Tibial nerve (tissue), 4 donors: ENCODE data around the gene TMEM38B. TPM values are rescaled to one million over a fixed set of nuclear protein-coding genes. Genes with fewer than 3 reads are reported as not detected.

Source experiments
- DNase-seq, 2 donors: peaks; one replicate each; pipeline ENCODE4 v3.0.0-alpha.2; 2019; ENCODE audit warnings: low spot score in 2 of 2
- H3K27ac ChIP-seq, 4 donors: fragments of 200-600 bp; sonication (generic) in 3 of 4; one replicate each; pipeline ENCODE4 v1.5.1; 2017 to 2019; ENCODE audit warnings: mild to moderate bottlenecking in 1 of 4
- H3K27me3 ChIP-seq, 2 donors: fragments of 200-600 bp; sonication (generic) in 1 of 2; one replicate each; pipeline versions ENCODE4 v1.5.1 to v1.6.0; 2017 to 2019
- H3K36me3 ChIP-seq, 3 donors: fragments of 200-600 bp; sonication (generic); one replicate each; pipeline ENCODE4 v1.5.1; 2018 to 2019
- H3K4me1 ChIP-seq, 4 donors: fragments of 200-600 bp; sonication (generic) in 3 of 4; one replicate each; pipeline ENCODE4 v1.5.1; 2017 to 2019
- H3K4me3 ChIP-seq, 4 donors: fragments of 200-600 bp; sonication (generic) in 3 of 4; one replicate each; pipeline ENCODE4 v1.5.1; 2017 to 2019; ENCODE audit warnings: mild to moderate bottlenecking in 1 of 4, moderate library complexity in 1 of 4
- H3K9me3 ChIP-seq, 4 donors: fragments of 200-600 bp; sonication (generic) in 3 of 4; one replicate each; pipeline ENCODE4 v1.5.1; 2017 to 2019
- EP300 ChIP-seq, 2 donors: sonication (generic); formaldehyde crosslinking; IDR thresholded peaks; one replicate each; pipeline ENCODE4 v1.6.1; 2017; ENCODE audit warnings: antibody characterized with exemption in 2 of 2, mild to moderate bottlenecking in 1 of 2
- POLR2A ChIP-seq, 2 donors: fragments of 450-650 bp; IDR thresholded peaks; one replicate each; pipeline ENCODE4 v1.6.1; 2017; ENCODE audit warnings: antibody characterized with exemption in 2 of 2, mild to moderate bottlenecking in 2 of 2, moderate library complexity in 2 of 2
- WGBS, 2 donors: methylation state at CpG; one replicate each; pipeline ENCODE4 v1.1.5; 2018; 5-methylcytosine and 5-hydroxymethylcytosine counted together
- total RNA-seq, 4 donors: library from RNA; depleted of rRNA; stranded (reverse); fragments of >200 nt; gene quantifications; one replicate each; pipeline ENCODE4 v1.1.0, GENCODE V29; 2016
- TF ChIP-seq, protein P1 (sequence below), 5 experiments: fragments of 200-600 bp in 3 of 5; fragments of 450-650 bp in 2 of 5; sonication (generic) in 3 of 5; IDR thresholded peaks; one replicate each; pipeline ENCODE4 v1.5.1; 2016 to 2019; ENCODE audit warnings: antibody characterized with exemption in 5 of 5, mild to moderate bottlenecking in 3 of 5, moderate library complexity in 2 of 5

Gene TMEM38B
- total RNA-seq, 4 donors from 2014 or later: 6.8 to 27.0 (median 10.9) TPM

GRCh38 chr9:105656131-105656921 is 38.0 kb upstream of the TMEM38B start:
- no peak overlapping the region for H3K27ac ChIP-seq
- H3K4me1 ChIP-seq: peaks cover 0 to 14% (median 6%) of the 10 kb centered on the region in 4 donors
- no peak for DNase-seq
- TF ChIP-seq, protein P1, sequence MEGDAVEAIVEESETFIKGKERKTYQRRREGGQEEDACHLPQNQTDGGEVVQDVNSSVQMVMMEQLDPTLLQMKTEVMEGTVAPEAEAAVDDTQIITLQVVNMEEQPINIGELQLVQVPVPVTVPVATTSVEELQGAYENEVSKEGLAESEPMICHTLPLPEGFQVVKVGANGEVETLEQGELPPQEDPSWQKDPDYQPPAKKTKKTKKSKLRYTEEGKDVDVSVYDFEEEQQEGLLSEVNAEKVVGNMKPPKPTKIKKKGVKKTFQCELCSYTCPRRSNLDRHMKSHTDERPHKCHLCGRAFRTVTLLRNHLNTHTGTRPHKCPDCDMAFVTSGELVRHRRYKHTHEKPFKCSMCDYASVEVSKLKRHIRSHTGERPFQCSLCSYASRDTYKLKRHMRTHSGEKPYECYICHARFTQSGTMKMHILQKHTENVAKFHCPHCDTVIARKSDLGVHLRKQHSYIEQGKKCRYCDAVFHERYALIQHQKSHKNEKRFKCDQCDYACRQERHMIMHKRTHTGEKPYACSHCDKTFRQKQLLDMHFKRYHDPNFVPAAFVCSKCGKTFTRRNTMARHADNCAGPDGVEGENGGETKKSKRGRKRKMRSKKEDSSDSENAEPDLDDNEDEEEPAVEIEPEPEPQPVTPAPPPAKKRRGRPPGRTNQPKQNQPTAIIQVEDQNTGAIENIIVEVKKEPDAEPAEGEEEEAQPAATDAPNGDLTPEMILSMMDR (IDR thresholded peaks at IDR 0.05): peak in 2 of 5 experiments; percentile 10 to 27
- TF ChIP-seq POLR2A (IDR thresholded peaks at IDR 0.05): no peak
- H3K4me3 ChIP-seq: peak overlapping the region; percentile 6 to 53 (median 42)
- WGBS, 2 donors: 2% methylated on average over 49 to 57 of the region's 75 CpGs
- peaks cover 0 to 31% of the 10 kb centered on the region in 2 donors for H3K27me3 ChIP-seq
- no peaks in the 10 kb centered on the region for H3K9me3 ChIP-seq
- no peaks in the 10 kb centered on the region for H3K36me3 ChIP-seq

DNA sequence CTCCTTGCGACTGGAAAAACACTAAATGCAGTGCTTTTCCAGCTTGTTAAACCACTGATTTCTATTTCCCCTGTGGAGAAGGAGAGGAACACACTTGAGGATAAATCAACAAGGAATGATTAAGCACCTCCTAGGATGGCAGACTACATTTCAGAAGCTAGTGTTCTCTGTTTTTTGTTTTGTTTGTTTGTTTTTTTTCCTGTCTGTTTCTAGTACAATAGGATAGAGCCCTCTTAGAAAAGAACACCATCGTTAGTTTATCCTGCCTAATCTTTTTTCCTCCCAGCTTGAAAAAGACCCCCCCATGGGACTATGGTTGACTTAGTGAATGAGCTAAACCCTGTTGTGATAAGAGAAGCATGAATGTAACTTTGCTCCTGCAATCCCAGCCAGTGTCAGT is 36.0 kb upstream of the TMEM38B start:
- DNase-seq: no peak
- peaks cover 0 to 31% of the 10 kb centered on the region in 2 donors for H3K27me3 ChIP-seq
- WGBS, 2 donors: 81 to 91% methylated on average over 2 of the region's 2 CpGs

GRCh38 chr9:105661011-105661410 is 33.3 kb upstream of the TMEM38B start:
- peaks cover 0 to 26% of the 10 kb centered on the region in 2 donors for H3K27me3 ChIP-seq
- peaks cover 0 to 10% (median 5%) of the 10 kb centered on the region in 4 donors for H3K4me1 ChIP-seq
- no peak for DNase-seq
- TF ChIP-seq EP300 (IDR thresholded peaks at IDR 0.05): no peak
- no peak for TF ChIP-seq POLR2A (IDR thresholded peaks at IDR 0.05)
- TF ChIP-seq, protein P1 (IDR thresholded peaks at IDR 0.05): no peak
- H3K9me3 ChIP-seq: no peaks in the 10 kb centered on the region
- no peaks in the 10 kb centered on the region for H3K36me3 ChIP-seq
- no peak overlapping the region for H3K27ac ChIP-seq
- H3K4me3 ChIP-seq: no peak overlapping the region
- 86 to 91% methylated on average over 4 of the region's 4 CpGs for WGBS, 2 donors

More for the DNA sequence above, 36.0 kb upstream of the TMEM38B start:
- Histone ChIP-seq H3K4me1 (peaks cover 0 to 14% (median 6%) of the 10 kb centered on the region in 4 donors), H3K9me3 (no peaks in the 10 kb centered on the region), H3K36me3 (no peaks in the 10 kb centered on the region), H3K4me3 (no peak overlapping the region), H3K27ac (no peak overlapping the region)
- TF ChIP-seq, protein P1 (IDR thresholded peaks at IDR 0.05): no peak
- TF ChIP-seq EP300 (IDR thresholded peaks at IDR 0.05) (no peak), POLR2A (IDR thresholded peaks at IDR 0.05) (no peak)

GRCh38 chr9:105662184-105663104 is 31.9 kb upstream of the TMEM38B start, which contains the start of gene TAL2:
Gene TAL2 (plus strand): TSS chr9:105662457. CDS start chr9:105662497, 40 bp downstream.
- no peaks in the 10 kb centered on the region for H3K36me3 ChIP-seq
- H3K27me3 ChIP-seq: peaks cover 0 to 11% of the 10 kb centered on the region in 2 donors
- H3K9me3 ChIP-seq: no peaks in the 10 kb centered on the region
- no peak within 1 kb of the TSS for H3K27ac ChIP-seq
- no peak for DNase-seq
- H3K4me3 ChIP-seq: no peak within 1 kb of the TSS
- WGBS, 2 donors: 89 to 91% methylated on average over 12 of the region's 12 CpGs
- TF ChIP-seq EP300 (IDR thresholded peaks at IDR 0.05): no peak
- TF ChIP-seq, protein P1 (IDR thresholded peaks at IDR 0.05): no peak
- TF ChIP-seq POLR2A (IDR thresholded peaks at IDR 0.05): no peak
- no peaks in the 10 kb centered on the region for H3K4me1 ChIP-seq
